Transverse colon (tissue), 4 donors: ENCODE data around the gene SIGLEC15.

Source experiments
- CTCF ChIP-seq, 5 experiments: fragments of 200-600 bp in 3 of 5; fragments of 450-650 bp in 2 of 5; sonication (generic) in 3 of 5; IDR thresholded peaks; 1 replicate in 2 of 5; 2 replicates in 3 of 5; pipeline ENCODE4 v1.5.1; 2016 to 2017; ENCODE audit warnings: antibody characterized with exemption in 5 of 5, inconsistent platforms in 3 of 5, mild to moderate bottlenecking in 2 of 5, moderate library complexity in 1 of 5
- POLR2AphosphoS5 ChIP-seq, 3 donors: sonication (generic); formaldehyde crosslinking; IDR thresholded peaks; one replicate each; pipeline ENCODE4 v1.6.1; 2016; ENCODE audit warnings: antibody characterized with exemption in 3 of 3

GRCh38 chr18:45861926-45862325 is 36.5 kb downstream of the SIGLEC15 start:
- TF ChIP-seq CTCF (IDR thresholded peaks at IDR 0.05) = no peak
- TF ChIP-seq POLR2AphosphoS5 (IDR thresholded peaks at IDR 0.05) = no peak
